Measurements from ENCODE around the gene FILIP1.

Gene FILIP1

GRCh38 chr6:75291744-75292143 is 201.9 kb downstream of the FILIP1 start:
- DNase-seq (ENCODE audit: low spot score), result no peak

- DNase-seq (ENCODE audit: low spot score), result no peak
Measured at GRCh38 chr6:75291331-75291730, 202.3 kb downstream of the FILIP1 start.

- no peak for DNase-seq (ENCODE audit: low spot score)
Measured at GRCh38 chr6:75290136-75290945, 203.3 kb downstream of the FILIP1 start.

GRCh38 chr6:75288023-75288422 is 205.6 kb downstream of the FILIP1 start:
- no peak for DNase-seq (ENCODE audit: low spot score)

- DNase-seq (ENCODE audit: low spot score), result no peak
Measured at GRCh38 chr6:75287424-75287823, 206.2 kb downstream of the FILIP1 start.

GRCh38 chr6:75286955-75287354 is 206.6 kb downstream of the FILIP1 start:
- DNase-seq (ENCODE audit: low spot score), result no peak

- no peak for DNase-seq (ENCODE audit: low spot score)
Measured at GRCh38 chr6:75285283-75285639, 208.3 kb downstream of the FILIP1 start.

- peak; percentile 98 for DNase-seq (ENCODE audit: low spot score)
Measured at GRCh38 chr6:75284632-75285282, 208.8 kb downstream of the FILIP1 start, which contains the start of gene TMEM30A. TSS of gene TMEM30A (minus strand) at chr6:75284792. CDS start at chr6:75284638, 154 bp downstream.

GRCh38 chr6:75283907-75284631 is 209.5 kb downstream of the FILIP1 start:
- peak; percentile 10 for DNase-seq (ENCODE audit: low spot score)

- no peak for DNase-seq (ENCODE audit: low spot score)
Measured at GRCh38 chr6:75282706-75283105, 210.9 kb downstream of the FILIP1 start.

- DNase-seq (ENCODE audit: low spot score), result peak; percentile 12
Measured at GRCh38 chr6:75281653-75282052, 211.9 kb downstream of the FILIP1 start.

GRCh38 chr6:75280131-75280855 is 213.3 kb downstream of the FILIP1 start:
- DNase-seq (ENCODE audit: low spot score), result no peak

GRCh38 chr6:75279418-75279817 is 214.2 kb downstream of the FILIP1 start:
- no peak for DNase-seq (ENCODE audit: low spot score)

GRCh38 chr6:75278474-75279077 is 215.0 kb downstream of the FILIP1 start:
- peak; percentile 21 for DNase-seq (ENCODE audit: low spot score)

- no peak for DNase-seq (ENCODE audit: low spot score)
Measured at GRCh38 chr6:75275067-75275466, 218.5 kb downstream of the FILIP1 start.

GRCh38 chr6:75273009-75273408 is 220.6 kb downstream of the FILIP1 start:
- no peak for DNase-seq (ENCODE audit: low spot score)

- DNase-seq (ENCODE audit: low spot score), result no peak
Measured at GRCh38 chr6:75272145-75272840, 221.3 kb downstream of the FILIP1 start.

GRCh38 chr6:75268988-75269354 is 224.6 kb downstream of the FILIP1 start:
- peak; percentile 8 for DNase-seq (ENCODE audit: low spot score)

- DNase-seq (ENCODE audit: low spot score), result peak; percentile 28
Measured at GRCh38 chr6:75268121-75268987, 225.2 kb downstream of the FILIP1 start.

- DNase-seq (ENCODE audit: low spot score), result no peak
Measured at GRCh38 chr6:75267461-75267860, 226.1 kb downstream of the FILIP1 start.
